Nucleus accumbens (tissue), 56 donors: Measurements from ENCODE around the gene GRM2.
"Not testable (repeated sequence)": the region's sequence is repeated elsewhere in the genome, so short reads cannot be mapped to it uniquely, and the experiment has no call there.

Source experiments
- DNase-seq, 56 donors: peaks; one replicate each; lab custom pipeline; 2025; lab: John Stamatoyannopoulos, UW

GRM2 gene

DNA sequence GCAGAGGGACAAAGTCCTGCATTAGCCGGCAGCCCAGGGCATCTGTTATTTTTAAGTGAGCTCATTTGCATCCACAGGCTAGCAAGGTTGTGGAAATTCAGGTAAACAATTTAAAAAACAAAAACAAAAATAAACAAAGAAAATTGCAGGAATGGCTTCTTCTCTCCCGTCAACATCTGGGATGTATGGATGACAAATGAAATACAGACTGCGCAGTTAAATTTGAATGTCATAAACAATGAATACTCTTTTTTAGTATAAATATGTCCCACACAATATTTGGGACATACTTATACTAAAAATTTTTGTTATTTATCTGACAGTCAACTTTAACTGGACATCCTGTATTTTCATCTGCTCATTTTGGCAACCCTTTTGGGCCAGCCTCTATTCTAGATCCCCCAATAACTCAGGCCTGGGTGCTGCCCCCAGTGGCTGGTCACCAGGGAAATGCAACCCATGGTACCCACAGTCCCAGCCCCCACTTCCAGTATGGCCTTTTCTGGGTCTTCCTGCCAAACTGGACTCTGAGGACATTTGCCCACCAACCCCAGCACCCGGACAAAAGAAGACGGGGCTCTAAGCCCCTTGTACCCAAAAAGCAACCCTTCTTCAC, 12.7 kb downstream of the GRM2 start:
- no peak for DNase-seq

DNA sequence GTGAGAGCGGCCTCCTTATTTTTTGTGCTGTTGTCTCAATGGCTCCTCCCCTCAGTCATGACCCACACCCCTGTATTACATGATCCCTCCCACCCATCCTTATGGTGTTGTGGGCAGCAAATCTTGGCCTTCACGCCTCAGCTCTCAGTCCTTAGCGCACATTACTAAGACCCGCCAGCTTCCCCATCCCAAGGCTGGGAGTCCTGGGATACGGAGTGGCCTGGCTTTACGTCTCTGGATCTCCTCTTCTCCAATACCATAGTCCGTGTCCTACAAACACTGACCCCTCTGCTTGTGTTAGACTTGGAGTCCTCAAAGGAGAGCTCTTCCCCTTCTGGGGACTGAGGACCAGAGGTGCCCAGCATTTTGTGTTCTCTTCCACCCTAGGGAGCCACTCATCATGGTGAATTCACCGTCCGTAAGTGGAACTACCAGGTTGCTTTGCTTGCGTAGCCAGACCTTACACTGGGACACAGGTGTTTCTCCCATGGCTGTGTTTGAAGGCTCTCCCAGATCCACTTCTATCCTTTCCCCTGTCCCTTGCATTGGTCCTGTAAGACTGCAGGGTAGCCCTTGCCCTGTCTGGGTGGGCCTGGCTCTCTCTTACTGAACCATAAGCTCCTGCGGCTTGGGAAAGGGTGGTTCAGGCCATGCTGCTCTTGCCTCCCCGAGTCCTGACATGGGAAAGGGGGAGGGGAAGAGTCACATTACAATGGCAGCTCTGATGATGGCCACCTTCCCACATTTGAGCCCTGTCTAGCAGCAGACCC, 13.6 kb downstream of the GRM2 start:
- no peak for DNase-seq

DNA sequence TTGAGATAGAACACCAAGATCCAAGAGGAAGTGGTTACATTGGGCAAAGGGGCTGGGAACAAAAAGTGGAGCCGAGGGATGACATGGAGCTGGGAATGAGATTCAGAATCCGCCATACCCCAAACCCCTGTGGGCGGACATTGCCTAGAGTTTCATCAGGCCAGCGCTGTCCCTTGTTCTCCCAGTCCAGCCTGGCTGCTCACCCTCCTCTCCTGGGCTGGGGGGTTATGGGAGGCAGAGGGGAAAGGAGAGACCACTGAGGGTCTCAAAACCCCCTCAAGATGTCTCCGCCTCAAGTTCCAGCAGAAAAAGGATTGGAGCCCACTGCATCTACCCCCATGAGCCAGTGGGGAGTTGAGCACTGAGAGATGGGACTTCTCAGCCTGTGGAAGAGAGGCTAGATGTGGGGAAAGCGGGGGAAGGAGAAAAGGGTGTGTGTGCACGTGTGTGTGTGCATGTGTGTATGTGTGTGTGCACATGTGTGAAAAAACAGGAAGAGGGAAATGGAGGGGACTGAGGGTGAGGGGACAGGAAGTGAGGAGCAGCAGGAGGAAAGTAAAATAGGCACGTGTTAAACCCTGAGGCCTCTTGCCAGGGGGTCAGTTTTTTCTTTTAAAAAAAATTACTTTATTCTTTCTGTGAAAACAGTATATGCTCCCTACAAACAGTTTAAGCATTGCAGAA, 14.3 kb downstream of the GRM2 start:
- no peak for DNase-seq

DNA sequence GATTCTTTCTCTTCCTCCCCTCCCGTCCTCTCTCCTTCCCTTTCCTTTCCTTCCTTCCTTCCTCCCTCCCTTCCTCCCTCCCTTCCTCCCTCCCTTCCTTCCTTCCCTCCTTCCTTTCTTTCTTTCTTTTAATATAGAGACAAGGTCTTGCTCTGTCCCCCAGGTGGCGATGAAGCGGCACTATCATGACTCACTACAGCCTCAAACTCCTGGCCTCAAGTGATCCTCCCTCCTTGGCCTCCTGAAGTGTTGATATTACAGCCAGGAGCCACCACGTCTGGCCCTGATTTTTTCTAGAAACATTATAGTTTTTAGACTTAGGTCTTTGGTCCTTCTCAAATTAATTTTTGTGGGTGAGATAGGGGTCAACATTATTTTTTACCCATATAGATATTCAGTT, 15.5 kb downstream of the GRM2 start:
- no peak for DNase-seq

DNA sequence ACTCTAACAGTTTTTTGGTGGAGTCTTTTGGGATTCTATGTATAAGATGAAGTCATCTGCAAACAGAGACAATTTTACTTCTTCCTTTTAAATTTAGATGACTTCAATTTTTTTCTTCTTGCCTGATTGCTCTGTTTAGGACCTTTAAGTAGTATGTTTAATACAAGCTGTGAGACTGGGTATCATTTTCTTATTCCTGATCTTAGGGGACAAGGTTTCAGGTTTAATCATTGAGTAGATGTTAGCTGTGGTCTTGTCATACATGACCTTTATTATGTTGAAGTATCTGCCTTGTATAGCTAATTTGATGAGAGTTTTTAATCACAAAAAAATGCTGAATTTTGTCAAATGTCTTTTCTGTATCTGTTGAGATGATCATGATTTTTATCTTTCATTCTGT, 20.6 kb downstream of the GRM2 start:
- DNase-seq = no peak

DNA sequence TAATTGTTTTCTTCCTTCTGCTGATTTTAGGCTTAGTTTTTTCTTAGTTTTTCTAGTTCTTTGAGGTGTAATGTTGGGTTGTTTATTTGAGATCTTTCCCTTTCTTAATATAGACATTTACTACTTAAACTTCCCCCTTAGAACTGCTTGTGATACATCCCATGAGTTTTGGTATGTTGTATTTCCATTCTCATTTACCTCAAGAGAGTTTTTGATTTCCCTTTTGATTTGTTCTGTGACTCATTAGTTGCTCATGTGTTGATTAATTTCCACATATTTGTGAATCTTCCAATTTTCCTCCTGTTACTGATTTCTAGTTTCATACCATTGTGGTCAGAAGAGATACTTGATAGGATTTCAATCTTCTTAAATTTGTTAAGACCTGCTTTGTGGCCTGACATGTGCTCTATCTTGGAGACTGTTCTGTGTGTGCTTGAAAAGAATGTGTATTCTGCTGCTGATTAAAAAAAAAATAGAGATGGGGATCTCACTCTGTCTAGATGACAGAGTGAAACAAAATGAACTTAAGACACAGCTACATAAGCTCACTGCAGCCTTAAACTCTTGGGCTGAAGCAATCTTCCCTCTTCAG, 22.3 kb downstream of the GRM2 start:
- no peak for DNase-seq

DNA sequence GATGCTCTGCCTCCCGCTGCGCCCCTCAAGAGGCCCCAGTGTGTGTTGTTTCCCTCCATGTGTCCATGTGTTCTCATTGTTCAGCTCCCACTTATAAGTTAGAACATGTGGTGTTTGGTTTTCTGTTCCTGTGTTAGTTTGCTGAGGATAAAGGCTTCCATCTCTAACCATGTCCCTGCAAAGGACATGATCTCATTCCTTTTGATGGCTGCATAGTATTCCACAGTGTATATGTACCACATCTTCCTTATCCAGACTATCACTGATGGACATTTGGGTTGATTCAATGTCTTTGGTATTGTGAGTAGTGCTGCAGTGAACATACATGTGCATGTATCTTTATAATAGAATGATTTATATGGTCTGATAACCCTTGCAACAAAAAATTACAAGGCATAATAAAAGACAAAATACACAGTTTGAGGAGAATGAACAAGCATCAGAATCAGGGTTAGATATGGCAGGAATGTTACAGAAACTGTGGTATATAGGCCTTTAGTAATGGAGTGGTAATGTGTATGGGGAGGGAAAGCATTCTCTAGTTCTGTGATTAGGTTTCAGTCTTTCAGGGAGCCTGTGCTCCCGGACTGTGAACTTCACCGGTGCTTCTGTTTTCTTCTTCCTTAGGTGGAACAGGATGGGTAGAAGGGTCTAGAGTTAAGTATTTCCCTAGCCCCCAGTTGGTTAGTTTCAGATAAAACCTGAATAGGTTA, 27.1 kb downstream of the GRM2 start:
- DNase-seq = no peak

DNA sequence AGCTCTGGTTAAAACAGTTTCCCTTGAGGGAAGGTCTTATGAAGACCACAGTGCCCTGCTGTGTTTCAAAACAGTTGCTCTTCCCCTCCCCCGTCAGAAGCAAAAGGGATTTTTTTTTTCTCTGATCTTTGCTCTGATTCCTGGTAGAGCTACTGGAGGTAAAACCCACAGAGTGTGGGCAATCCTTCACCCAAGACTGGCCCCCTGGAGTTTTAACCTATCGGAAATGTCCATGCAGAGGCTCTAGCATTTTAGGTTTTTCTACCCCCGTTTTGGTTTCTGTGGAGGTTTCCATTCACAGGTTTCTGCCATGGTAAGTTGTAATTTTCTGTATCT, 27.7 kb downstream of the GRM2 start:
- DNase-seq = no peak

DNA sequence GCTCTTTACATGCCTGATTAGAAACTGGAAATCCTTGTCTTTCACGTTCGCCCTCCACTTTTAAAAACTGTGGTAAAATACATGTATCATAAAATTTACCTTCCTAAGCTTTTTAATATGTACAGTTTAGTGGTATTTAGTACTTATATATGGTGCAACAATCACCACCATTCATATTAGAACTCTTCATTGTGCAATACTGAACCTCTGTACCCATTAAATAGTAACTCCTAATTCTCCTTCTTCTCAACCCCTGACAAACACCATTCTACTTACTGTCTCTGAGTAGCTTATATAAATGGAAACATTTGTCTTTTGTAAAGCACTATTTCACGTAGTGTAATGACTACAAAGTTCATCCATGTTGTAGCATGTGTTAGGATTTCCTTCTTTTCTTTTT, 28.2 kb downstream of the GRM2 start:
- no peak for DNase-seq

DNA sequence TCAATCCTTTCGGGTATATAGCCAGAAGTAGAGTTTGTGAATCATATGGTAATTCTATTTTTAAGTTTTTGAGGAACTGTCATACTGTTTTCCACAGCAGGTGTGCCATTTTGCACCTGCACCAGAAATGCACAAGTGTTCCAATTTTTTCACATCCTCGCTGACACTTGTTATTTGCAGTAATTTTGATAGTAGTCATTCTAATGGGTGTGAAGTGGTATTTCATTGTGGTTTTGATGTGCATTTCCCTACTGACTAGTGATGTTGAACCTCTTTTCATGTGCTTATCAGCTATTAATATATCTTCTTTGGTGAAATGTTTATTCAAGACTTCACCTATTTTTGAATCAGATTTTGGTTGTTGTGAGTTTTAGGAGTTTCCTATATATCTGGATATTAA, 29.1 kb downstream of the GRM2 start:
- DNase-seq = no peak

DNA sequence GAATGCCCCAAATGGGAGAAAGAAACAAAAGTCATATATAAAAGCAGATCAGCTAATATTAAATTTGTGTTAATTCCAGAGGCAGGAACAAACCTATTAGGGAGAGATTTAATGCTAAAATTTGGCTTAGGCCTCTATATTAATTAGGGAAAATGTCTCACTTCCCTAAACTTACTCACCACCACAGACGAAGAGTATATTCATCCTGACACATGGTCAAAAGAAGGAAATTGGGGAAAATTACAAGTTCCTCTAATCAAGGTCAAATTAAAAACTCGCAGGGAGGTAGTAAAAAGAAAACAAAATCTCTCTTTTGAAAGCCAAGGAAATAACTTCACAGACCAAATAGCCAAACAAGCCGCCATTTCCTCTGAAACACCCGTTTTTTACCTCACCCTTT, 32.2 kb downstream of the GRM2 start:
- no peak for DNase-seq

DNA sequence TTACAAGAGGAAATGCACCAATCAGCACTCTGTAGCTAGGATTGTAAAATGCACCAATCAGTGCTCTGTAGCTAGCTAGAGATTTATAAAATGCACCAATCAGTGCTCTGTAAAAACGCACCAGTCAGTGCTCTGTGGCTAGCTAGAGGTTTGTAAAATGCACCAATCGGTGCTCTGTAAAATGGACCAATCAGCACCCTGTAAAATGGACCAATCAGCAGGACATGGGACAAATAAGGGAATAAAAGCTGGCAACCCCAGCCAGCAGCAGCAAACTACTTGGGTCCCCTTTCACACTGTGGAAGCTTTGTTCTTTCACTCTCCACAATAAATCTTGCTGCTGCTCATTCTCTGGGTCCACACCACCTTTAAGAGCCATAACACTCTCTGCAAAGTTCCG, 35.5 kb downstream of the GRM2 start:
- not testable (repeated sequence) for DNase-seq

DNA sequence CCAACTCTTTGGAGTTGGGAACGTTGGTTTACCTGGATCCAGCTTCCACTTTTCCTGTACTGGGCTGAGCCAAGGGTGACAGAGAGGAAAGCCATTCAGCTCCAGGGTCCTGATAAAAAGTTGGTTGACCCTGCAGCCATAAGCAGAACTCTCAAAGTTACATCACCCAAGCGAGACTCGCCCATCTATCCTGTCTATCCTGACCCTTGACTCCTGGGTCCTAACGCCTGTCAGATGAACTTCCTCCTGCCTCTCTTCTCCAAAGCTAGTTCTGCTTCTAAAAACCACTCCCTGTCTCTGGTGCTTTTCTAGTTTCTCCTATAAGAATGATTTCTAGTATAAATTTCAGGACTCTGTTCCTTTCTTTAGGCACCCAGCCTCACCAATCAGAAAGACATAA, 36.1 kb downstream of the GRM2 start:
- peak in 1 of 56 donors; percentile 17 for DNase-seq

DNA sequence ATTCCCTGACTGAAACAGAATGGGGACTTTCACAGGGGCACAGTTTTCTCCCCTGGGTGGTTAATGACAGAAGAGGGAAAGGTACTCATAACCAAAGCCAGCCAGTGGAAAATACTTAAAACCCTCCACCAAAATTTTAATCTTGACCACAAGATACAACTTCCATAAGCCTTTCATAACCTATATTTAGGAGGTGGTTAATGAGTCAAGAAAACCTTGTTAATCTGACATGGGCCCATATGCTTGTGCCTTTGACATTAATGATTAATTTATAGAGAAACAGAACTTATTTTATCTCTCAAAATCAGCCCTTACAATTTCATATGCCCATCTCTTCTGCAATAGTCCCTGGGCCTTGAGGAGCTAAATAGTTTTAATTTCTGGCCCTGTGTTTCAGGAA, 41.0 kb downstream of the GRM2 start:
- DNase-seq = no peak

DNA sequence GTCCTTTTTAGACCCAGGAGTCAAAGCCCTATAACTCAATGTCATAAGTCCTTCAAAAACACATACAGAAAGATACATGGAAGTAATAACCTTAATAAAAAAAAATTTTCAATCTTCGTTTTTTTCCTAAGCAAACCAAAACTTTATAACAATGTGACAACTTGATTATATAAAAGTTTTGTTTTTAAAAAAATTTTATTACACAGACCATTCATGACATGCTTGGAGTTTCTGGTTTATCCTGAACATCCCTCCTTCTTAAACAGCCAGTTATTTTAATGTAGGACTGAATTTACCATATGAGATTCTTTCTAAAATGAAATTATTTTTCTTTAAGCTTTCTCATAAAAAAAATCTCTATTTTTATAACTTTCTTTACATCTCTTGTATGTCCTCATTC, 41.5 kb downstream of the GRM2 start:
- no peak for DNase-seq

DNA sequence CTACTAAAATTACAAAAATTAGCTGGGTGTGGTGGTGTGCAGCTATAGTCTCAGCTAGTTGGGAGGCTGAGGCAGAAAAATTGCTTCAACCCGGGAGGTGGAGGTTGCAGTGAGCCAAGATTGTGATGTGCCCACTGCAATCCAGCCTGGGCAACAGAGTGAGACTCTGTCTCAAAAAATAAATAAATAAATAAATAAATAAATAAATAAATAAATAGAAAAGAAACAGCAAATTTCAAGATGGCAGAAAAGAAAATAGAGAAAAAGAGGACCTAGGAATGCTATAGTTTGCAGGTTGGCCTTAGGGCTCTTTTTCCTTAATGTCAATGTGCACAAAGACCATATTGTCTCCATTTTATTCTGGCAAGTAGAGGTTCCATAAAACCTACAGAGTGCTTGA, 44.0 kb downstream of the GRM2 start:
- DNase-seq = no peak

DNA sequence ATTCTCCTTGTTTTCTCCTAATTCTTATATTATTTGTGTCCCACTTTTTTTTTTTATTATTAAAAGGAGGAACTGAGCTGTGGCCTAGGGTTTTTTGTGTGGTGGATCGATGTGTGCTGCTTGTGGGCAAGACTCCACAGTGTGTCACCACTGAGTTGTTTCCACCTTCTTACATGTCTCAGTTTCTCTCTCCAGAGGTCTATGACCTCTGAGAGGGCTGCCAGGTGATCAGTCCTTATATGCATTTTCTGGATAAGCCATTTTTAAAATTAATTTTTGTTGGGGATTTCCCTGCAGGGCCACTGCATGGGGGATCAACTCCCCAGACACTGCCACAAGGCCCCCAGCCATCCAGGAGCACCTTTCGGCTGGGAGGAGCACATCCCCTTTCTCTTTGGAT, 44.4 kb downstream of the GRM2 start:
- no peak for DNase-seq

DNA sequence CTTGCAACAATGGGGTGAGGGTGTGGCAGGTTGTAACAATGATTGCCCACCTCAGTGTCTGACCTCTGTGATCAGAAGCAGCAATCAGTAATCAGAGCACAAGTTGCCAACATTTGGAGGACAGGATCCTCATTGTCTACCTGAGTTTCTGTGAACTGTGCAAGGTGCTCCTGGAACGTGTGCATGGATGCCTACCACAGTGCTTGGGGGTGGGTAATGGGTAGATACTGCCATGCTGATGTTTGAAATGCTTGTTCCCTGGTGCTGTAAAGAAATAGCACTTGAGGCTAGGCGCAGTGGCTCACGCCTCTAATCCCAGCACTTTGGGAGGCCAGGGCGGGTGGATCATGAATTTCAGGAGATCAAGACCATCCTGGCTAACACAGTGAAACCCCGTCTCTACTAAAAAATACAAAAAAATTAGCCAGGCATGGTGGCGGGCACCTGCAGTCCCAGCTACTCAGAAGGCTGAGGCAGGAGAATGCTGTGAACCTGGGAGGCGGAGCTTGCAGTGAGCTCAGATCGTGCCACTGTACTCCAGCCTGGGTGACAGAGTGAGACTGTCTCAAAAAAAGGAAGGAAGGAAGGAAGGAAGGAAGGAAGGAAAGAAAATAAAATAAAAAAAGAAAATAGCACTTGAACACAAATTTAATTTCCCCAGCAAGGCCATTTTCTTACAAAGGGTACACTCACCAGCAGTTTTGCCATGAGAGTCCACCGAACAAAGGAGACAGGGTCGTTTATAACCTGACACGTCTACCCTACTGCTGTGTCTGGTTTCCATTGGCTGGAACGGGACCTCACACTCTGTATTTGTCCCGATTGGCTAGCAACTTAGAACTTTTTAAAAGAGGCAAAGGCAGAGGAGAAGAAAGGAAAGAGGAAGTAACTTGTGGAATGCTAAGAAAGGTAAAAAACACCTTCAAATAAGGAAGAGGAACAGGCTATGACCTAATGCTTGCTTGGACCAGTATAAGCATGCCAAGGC, 47.2 kb downstream of the GRM2 start:
- DNase-seq = not testable (repeated sequence)

DNA sequence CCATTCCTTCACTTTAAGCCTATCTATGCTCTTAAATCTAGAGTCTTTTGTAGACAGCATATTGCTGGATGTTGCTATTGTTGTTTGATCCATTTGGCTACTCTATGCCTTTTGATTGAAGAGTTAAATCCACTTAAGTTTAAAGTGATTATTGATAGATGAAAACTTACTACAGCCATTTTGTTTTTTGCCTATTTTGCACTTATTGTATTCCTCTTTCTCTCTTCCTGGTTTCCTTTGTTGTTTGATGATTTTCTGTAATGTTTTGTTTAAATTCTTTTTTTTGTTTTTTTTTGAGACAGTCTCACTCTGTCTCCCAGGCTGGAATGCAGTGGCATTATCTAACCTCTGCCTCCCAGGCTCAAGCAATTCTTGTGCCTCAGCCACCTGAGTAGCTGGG, 52.3 kb downstream of the GRM2 start:
- DNase-seq = no peak
